ENCODE data around the gene STPG2.

Gene STPG2

DNA sequence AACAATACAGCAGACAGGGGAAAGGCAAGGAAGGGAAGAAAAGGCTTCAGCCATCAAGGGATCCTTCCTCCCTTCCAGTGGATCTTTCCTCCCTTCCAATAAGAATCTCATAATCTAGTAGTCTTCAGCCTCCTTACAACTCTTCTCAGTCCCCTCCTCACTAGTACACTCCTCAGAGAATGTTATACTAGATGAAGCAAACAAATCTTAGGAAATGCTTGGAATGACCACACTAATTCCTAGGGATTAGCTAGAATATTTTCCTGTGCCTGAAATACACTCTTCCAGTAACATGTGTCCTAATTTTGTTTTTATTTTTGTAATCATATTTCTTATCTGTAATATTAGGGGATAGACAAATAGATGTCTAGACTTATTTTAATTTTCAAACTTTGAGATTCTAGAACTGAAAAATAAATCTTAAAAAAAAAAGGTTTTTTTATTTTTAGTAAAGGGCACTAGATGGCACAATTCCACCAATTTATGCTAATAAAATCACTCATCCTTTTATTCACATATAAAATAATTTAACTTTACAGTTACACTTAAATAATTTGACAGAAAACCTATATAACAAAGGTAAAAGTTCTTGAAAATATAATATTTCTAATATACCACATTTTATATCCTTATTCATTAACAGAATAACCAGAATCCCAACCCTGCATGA is 7.0 kb upstream of the STPG2 start:
- H3K4me3 ChIP-seq (ENCODE audit: low read depth in 1 of 2, low read length in 1 of 2) = no peak overlapping the region
- no peaks in the 10 kb centered on the region for H3K27me3 ChIP-seq
- no peak overlapping the region for H3K27ac ChIP-seq
- peaks cover 10 to 13% of the 10 kb centered on the region in 2 experiments for H3K4me1 ChIP-seq (ENCODE audit: control insufficient read depth in 1 of 2, insufficient read depth in 1 of 2, low read depth in 1 of 2, low read length in 1 of 2)
- H3K9me3 ChIP-seq = no peaks in the 10 kb centered on the region
- TF ChIP-seq, protein P1, sequence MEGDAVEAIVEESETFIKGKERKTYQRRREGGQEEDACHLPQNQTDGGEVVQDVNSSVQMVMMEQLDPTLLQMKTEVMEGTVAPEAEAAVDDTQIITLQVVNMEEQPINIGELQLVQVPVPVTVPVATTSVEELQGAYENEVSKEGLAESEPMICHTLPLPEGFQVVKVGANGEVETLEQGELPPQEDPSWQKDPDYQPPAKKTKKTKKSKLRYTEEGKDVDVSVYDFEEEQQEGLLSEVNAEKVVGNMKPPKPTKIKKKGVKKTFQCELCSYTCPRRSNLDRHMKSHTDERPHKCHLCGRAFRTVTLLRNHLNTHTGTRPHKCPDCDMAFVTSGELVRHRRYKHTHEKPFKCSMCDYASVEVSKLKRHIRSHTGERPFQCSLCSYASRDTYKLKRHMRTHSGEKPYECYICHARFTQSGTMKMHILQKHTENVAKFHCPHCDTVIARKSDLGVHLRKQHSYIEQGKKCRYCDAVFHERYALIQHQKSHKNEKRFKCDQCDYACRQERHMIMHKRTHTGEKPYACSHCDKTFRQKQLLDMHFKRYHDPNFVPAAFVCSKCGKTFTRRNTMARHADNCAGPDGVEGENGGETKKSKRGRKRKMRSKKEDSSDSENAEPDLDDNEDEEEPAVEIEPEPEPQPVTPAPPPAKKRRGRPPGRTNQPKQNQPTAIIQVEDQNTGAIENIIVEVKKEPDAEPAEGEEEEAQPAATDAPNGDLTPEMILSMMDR (IDR thresholded peaks at IDR 0.05) = no peak
- H3K36me3 ChIP-seq = no peaks in the 10 kb centered on the region

DNA sequence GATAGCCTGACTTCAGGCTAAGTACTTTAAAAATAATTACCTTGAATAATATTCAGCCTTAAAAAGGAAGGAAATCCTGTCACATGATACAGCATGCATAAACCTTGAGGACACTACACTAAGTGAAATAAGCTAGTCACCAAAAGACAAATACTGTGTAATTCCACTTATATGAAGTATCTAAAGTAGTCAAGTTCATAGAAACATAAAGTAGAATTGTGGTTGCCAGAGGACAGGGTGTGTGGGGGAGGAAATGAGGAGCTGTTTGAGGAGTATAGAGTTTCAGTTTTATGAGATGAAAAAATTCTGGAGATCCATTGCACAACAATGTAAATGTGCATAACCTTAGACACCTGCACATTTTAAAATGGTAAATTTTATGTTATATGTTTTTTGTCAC is 5.6 kb upstream of the STPG2 start:
- H3K27ac ChIP-seq = no peak overlapping the region
- no peaks in the 10 kb centered on the region for H3K36me3 ChIP-seq
- TF ChIP-seq, protein P1 (IDR thresholded peaks at IDR 0.05) = no peak
- H3K27me3 ChIP-seq = no peaks in the 10 kb centered on the region
- no peaks in the 10 kb centered on the region for H3K9me3 ChIP-seq
- H3K4me1 ChIP-seq (ENCODE audit: control insufficient read depth in 1 of 2, insufficient read depth in 1 of 2, low read depth in 1 of 2, low read length in 1 of 2) = peaks cover 12 to 13% of the 10 kb centered on the region in 2 experiments
- no peak overlapping the region for H3K4me3 ChIP-seq (ENCODE audit: low read depth in 1 of 2, low read length in 1 of 2)

DNA sequence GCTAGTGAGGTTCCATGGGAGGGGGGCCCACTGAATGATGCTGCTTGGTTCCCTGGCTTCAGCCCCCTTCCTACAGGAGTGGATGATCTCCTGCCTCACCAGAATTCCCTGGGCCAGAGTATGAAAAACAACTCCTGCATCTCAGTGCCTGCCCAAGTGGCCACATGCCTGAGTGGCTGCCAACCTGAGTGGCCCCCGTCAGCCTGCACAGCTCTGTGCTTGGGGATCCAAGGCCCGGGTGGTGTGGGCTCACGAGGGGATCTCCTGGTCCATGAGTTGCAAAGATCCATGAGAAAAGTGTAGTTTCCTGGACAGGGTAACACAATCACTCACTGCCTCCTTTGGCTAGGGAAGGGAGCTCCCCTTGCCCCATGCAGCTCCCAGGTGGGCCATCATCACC is 17.1 kb downstream of the STPG2 start:
- H3K36me3 ChIP-seq = no peaks in the 10 kb centered on the region
- no peaks in the 10 kb centered on the region for H3K27me3 ChIP-seq
- H3K4me1 ChIP-seq (ENCODE audit: control insufficient read depth in 1 of 2, insufficient read depth in 1 of 2, low read depth in 1 of 2, low read length in 1 of 2) = no peaks in the 10 kb centered on the region
- TF ChIP-seq, protein P1 (IDR thresholded peaks at IDR 0.05) = no peak
- H3K27ac ChIP-seq = no peak overlapping the region
- no peak overlapping the region for H3K4me3 ChIP-seq (ENCODE audit: low read depth in 1 of 2, low read length in 1 of 2)
- no peaks in the 10 kb centered on the region for H3K9me3 ChIP-seq

DNA sequence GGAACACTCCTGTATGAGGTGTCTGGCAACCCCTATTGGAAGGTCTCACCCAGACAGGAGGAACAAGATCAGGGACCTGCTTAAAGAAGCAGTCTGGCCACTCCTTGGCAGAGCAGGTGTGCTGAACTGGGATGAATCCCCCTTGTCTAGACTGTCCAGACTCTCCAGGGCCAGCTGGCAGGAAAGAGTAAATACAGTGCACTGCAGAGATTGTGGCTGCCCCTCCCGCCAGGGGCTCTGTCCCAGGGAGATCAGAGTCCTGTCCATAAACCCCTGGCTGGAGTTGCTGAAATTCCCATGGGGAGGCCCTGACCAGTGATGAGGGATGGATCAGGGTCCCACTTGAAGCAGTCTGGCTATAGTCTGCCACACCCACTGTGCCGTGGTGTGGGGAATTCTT is 17.7 kb downstream of the STPG2 start:
- Histone ChIP-seq H3K4me3 (ENCODE audit: low read depth in 1 of 2, low read length in 1 of 2) (no peak overlapping the region), H3K36me3 (no peaks in the 10 kb centered on the region), H3K27ac (no peak overlapping the region), H3K9me3 (no peaks in the 10 kb centered on the region), H3K4me1 (ENCODE audit: control insufficient read depth in 1 of 2, insufficient read depth in 1 of 2, low read depth in 1 of 2, low read length in 1 of 2) (no peaks in the 10 kb centered on the region), H3K27me3 (no peaks in the 10 kb centered on the region)
- TF ChIP-seq, protein P1 (IDR thresholded peaks at IDR 0.05) = no peak

DNA sequence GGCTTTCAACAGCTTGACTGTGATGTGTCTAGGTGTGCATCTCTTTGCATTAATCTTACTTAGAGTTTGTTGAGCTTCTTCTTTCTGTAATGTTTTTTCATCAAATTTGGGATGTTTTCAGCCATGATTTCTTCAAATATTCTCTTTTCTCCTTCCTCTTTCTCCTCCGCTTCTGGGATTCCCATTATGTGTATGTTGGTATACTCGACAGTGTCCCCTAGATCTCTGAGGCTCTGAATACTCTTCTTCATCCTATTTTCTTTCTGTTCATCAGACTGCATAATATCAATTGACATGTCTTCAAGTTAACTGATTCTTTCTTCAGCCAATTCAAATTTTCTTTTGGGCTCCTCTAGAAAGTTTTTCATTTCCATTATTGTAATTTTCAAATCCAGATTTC is 25.9 kb downstream of the STPG2 start:
- Histone ChIP-seq H3K36me3 (no peaks in the 10 kb centered on the region), H3K4me1 (ENCODE audit: control insufficient read depth in 1 of 2, insufficient read depth in 1 of 2, low read depth in 1 of 2, low read length in 1 of 2) (no peaks in the 10 kb centered on the region), H3K9me3 (no peaks in the 10 kb centered on the region), H3K4me3 (ENCODE audit: low read depth in 1 of 2, low read length in 1 of 2) (no peak overlapping the region), H3K27ac (no peak overlapping the region), H3K27me3 (no peaks in the 10 kb centered on the region)
- TF ChIP-seq, protein P1 (IDR thresholded peaks at IDR 0.05) = no peak
